ENCODE data around the gene GALNT16. TPM values are rescaled to one million over a fixed set of nuclear protein-coding genes. Genes with fewer than 3 reads are reported as not detected.

GALNT16 gene
- total RNA-seq, 2 experiments from 2014 or later, result 0.09 TPM; not detected in 1

GRCh38 chr14:69395929-69396328, 136.0 kb downstream of the GALNT16 start:
- Histone ChIP-seq H3K4me1 (ENCODE audit: insufficient read depth, low read length, poor library complexity, severe bottlenecking) (peaks cover 58% of the 10 kb centered on the region), H3K9me2 (ENCODE audit: insufficient read depth, low read length) (no peaks in the 10 kb centered on the region), H3K4me2 (ENCODE audit: low read length) (peak overlapping the region; percentile 93), H3K9me3 (ENCODE audit: low read length) (0 out of 2 replicates have a peak, but pooled peaks cover 2% of the 10 kb centered on the region), H4K20me1 (ENCODE audit: insufficient read depth, low read length) (peaks cover 36% of the 10 kb centered on the region), H3K79me2 (ENCODE audit: insufficient read depth, low read depth, low read length) (peaks cover 95% of the 10 kb centered on the region), H3K27ac (ENCODE audit: low read depth, low read length, poor library complexity, severe bottlenecking) (peak overlapping the region; percentile 8), H3K36me3 (ENCODE audit: insufficient read depth, low read length) (peaks cover 65% of the 10 kb centered on the region), H3K4me3 (ENCODE audit: low read depth, low read length, poor library complexity, severe bottlenecking) (peak overlapping the region; percentile 82), H2AFZ (ENCODE audit: low read length) (no peak overlapping the region)
- BruUV-seq (replicated peaks), result no TSS peak
- CTCF ChIA-PET (ENCODE audit: unreplicated experiment), result no interaction called here
- no peak for DNase-seq (ENCODE audit: low spot score)
- intact Hi-C loops (cut with micrococcal nuclease; ENCODE audit: unreplicated experiment), result loop anchor here (5.0 kb wide), 1 partner anchor 221 kb away; no protein-coding TSS in a partner anchor
- POLR2A ChIA-PET, result interaction anchor here (0.6 to 0.9 kb wide), 2 partner anchors 29 to 747 kb away, joined by 3 read pairs; no protein-coding TSS in a partner anchor
- TF ChIP-seq CTCF (conservative IDR thresholded peaks at IDR 0.05; ENCODE audit: low read length) (no peak), EZH2phosphoT487 (IDR thresholded peaks at IDR 0.05; ENCODE audit: borderline replicate concordance, low read depth, low read length) (no peak)

- peaks cover 95% of the 10 kb centered on the region for H3K79me2 ChIP-seq (ENCODE audit: insufficient read depth, low read depth, low read length)
- BruUV-seq (replicated peaks), result no TSS peak
- peaks cover 42% of the 10 kb centered on the region for H3K36me3 ChIP-seq (ENCODE audit: insufficient read depth, low read length)
- CTCF ChIA-PET (ENCODE audit: unreplicated experiment), result no interaction called here
- no peaks in the 10 kb centered on the region for H3K9me3 ChIP-seq (ENCODE audit: low read length)
- peak within 1 kb of the TSS; percentile 75 for H3K27ac ChIP-seq (ENCODE audit: low read depth, low read length, poor library complexity, severe bottlenecking)
- peak within 1 kb of the TSS; percentile 93 for H3K4me2 ChIP-seq (ENCODE audit: low read length)
- peaks cover 57% of the 10 kb centered on the region for H3K4me1 ChIP-seq (ENCODE audit: insufficient read depth, low read length, poor library complexity, severe bottlenecking)
- no peak for TF ChIP-seq EZH2phosphoT487 (IDR thresholded peaks at IDR 0.05; ENCODE audit: borderline replicate concordance, low read depth, low read length)
- TF ChIP-seq CTCF (conservative IDR thresholded peaks at IDR 0.05; ENCODE audit: low read length), result no peak
- intact Hi-C loops (cut with micrococcal nuclease; ENCODE audit: unreplicated experiment), result loop anchor here (1.0 to 5.0 kb wide), 4 partner anchors 44 to 245 kb away; partner anchors contain the start of gene DCAF5
- peak within 1 kb of the TSS; percentile 48 for H2AFZ ChIP-seq (ENCODE audit: low read length)
- POLR2A ChIA-PET, result interaction anchor here (0.6 to 3.9 kb wide), 14 partner anchors 10 to 215 kb away, joined by 3 to 28 read pairs (median 3); no protein-coding TSS in a partner anchor
- no peaks in the 10 kb centered on the region for H3K9me2 ChIP-seq (ENCODE audit: insufficient read depth, low read length)
- H4K20me1 ChIP-seq (ENCODE audit: insufficient read depth, low read length), result peaks cover 43% of the 10 kb centered on the region
- peak; percentile 99 for DNase-seq (ENCODE audit: low spot score)
- peak within 1 kb of the TSS; percentile 82 for H3K4me3 ChIP-seq (ENCODE audit: low read depth, low read length, poor library complexity, severe bottlenecking)
These were observed 138.3 kb downstream of the GALNT16 start, which contains the start of the genes ERH and SLC39A9 for GRCh38 chr14:69398053-69398817. TSS of gene ERH (minus strand) at chr14:69398299. CDS start at chr14:69398233, 66 bp downstream. TSS of gene SLC39A9 (plus strand) at chr14:69398692. CDS start at chr14:69399370, 678 bp downstream.

Measured in OCI-LY7 (cell line).